Keratinocyte (primary cell): ENCODE results near the gene HPN.
A peak's percentile ranks its signal among the peaks of the same experiment; 100 is the strongest.

Experiments
- CTCF ChIP-seq, 3 experiments: IDR thresholded peaks in 1 of 3; conservative IDR thresholded peaks in 1 of 3; optimal IDR thresholded peaks in 1 of 3; 2 replicates in 2 of 3; 3 replicates in 1 of 3; pipeline versions ENCODE3 to v1.5.1; 2011; ENCODE audit warnings: low read length in 3 of 3, mild to moderate bottlenecking in 3 of 3, moderate library complexity in 2 of 3, control low read depth in 1 of 3, inconsistent platforms in 1 of 3; ENCODE audit not compliant: insufficient read depth in 2 of 3; ENCODE audit errors: extremely low read depth in 1 of 3
- EZH2 ChIP-seq: IDR thresholded peaks from one replicate; pipeline ENCODE4 v1.6.1; 2012; ENCODE audit warnings: inconsistent platforms, mild to moderate bottlenecking, low read length, moderate library complexity

GRCh38 chr19:35044317-35045117 is 3.0 kb downstream of the HPN start:
- TF ChIP-seq EZH2 = no peak
- peak; percentile 93 to 99 (median 99) for TF ChIP-seq CTCF (optimal IDR thresholded peaks at IDR 0.05 in 1 of 3, IDR thresholded peaks at IDR 0.05 in 1 of 3, conservative IDR thresholded peaks at IDR 0.05 in 1 of 3; ENCODE audit: extremely low read depth in 1 of 3, insufficient read depth in 2 of 3, low read length in 3 of 3)
